ENCODE data around the gene NR2C2. TPM values are rescaled to one million over a fixed set of nuclear protein-coding genes. Genes with fewer than 3 reads are reported as not detected.

Gene NR2C2
- total and polyA plus RNA-seq, 10 of the 15 experiments (the other 5 are each of a cell fraction or from before 2014, with no cell fraction given), result 2.7 to 30.3 (median 18.3) TPM

DNA sequence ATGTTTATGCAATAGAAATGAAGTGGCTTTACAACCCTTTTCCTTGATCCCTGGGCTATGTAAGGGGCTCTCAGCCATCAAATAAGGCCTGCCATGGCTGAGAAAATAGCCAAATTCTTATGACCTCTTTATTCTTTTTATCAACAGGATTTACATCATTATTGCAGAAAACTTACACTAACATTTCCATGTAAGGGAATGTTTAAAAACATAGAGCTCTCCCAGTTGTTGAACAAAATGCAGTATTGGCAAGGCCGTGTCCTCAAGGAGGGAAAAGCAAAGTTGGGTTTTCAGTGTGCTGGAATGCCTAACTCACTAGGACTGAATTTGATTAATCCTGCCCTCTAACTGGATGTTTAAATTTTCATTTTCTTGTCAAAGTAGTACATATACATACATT is 22.3 kb downstream of the NR2C2 start:
- in situ Hi-C loops (cut with MboI) (no loop called here), intact Hi-C loops (cut with micrococcal nuclease; ENCODE audit: unreplicated experiment) (no loop called here)
- TF ChIP-seq CBX3 (IDR thresholded peaks at IDR 0.05; ENCODE audit: borderline replicate concordance, low read depth) (no peak), IKZF2 (IDR thresholded peaks at IDR 0.05) (no peak), SMARCA5 (IDR thresholded peaks at IDR 0.05) (no peak), RELA (IDR thresholded peaks at IDR 0.05; ENCODE audit: borderline replicate concordance, partially characterized antibody) (no peak), GATAD2B (conservative IDR thresholded peaks at IDR 0.05; ENCODE audit: low read depth) (no peak), BRCA1 (IDR thresholded peaks at IDR 0.05; ENCODE audit: low read depth, low read length) (no peak), PAX5 (IDR thresholded peaks at IDR 0.05; ENCODE audit: borderline replicate concordance, low read depth, low read length) (no peak), NBN (IDR thresholded peaks at IDR 0.05) (no peak), ETV6 (conservative IDR thresholded peaks at IDR 0.05 in 1 of 2, IDR thresholded peaks at IDR 0.05 in 1 of 2; ENCODE audit: borderline replicate concordance in 1 of 2, low read depth in 1 of 2) (no peak), JUNB (IDR thresholded peaks at IDR 0.05) (no peak), ASH2L (IDR thresholded peaks at IDR 0.05; ENCODE audit: borderline replicate concordance, low read depth) (no peak), HDAC6 (IDR thresholded peaks at IDR 0.05; ENCODE audit: unreplicated experiment) (no peak), TAF1 (IDR thresholded peaks at IDR 0.05; ENCODE audit: borderline replicate concordance, low read depth, low read length) (no peak)
- TF ChIP-seq, protein P1, sequence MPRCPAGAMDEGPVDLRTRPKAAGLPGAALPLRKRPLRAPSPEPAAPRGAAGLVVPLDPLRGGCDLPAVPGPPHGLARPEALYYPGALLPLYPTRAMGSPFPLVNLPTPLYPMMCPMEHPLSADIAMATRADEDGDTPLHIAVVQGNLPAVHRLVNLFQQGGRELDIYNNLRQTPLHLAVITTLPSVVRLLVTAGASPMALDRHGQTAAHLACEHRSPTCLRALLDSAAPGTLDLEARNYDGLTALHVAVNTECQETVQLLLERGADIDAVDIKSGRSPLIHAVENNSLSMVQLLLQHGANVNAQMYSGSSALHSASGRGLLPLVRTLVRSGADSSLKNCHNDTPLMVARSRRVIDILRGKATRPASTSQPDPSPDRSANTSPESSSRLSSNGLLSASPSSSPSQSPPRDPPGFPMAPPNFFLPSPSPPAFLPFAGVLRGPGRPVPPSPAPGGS (IDR thresholded peaks at IDR 0.05; ENCODE audit: borderline replicate concordance, insufficient read depth, low read depth, low read length, poor library complexity, severe bottlenecking), result no peak
- TF ChIP-seq, protein P2, sequence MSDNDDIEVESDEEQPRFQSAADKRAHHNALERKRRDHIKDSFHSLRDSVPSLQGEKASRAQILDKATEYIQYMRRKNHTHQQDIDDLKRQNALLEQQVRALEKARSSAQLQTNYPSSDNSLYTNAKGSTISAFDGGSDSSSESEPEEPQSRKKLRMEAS (IDR thresholded peaks at IDR 0.05; ENCODE audit: low read depth, low read length), result no peak
- TF ChIP-seq, protein P3, sequence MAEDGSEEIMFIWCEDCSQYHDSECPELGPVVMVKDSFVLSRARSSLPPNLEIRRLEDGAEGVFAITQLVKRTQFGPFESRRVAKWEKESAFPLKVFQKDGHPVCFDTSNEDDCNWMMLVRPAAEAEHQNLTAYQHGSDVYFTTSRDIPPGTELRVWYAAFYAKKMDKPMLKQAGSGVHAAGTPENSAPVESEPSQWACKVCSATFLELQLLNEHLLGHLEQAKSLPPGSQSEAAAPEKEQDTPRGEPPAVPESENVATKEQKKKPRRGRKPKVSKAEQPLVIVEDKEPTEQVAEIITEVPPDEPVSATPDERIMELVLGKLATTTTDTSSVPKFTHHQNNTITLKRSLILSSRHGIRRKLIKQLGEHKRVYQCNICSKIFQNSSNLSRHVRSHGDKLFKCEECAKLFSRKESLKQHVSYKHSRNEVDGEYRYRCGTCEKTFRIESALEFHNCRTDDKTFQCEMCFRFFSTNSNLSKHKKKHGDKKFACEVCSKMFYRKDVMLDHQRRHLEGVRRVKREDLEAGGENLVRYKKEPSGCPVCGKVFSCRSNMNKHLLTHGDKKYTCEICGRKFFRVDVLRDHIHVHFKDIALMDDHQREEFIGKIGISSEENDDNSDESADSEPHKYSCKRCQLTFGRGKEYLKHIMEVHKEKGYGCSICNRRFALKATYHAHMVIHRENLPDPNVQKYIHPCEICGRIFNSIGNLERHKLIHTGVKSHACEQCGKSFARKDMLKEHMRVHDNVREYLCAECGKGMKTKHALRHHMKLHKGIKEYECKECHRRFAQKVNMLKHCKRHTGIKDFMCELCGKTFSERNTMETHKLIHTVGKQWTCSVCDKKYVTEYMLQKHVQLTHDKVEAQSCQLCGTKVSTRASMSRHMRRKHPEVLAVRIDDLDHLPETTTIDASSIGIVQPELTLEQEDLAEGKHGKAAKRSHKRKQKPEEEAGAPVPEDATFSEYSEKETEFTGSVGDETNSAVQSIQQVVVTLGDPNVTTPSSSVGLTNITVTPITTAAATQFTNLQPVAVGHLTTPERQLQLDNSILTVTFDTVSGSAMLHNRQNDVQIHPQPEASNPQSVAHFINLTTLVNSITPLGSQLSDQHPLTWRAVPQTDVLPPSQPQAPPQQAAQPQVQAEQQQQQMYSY (CRISPR knock-in tag; IDR thresholded peaks at IDR 0.05), result no peak
- TF ChIP-seq, protein P4, sequence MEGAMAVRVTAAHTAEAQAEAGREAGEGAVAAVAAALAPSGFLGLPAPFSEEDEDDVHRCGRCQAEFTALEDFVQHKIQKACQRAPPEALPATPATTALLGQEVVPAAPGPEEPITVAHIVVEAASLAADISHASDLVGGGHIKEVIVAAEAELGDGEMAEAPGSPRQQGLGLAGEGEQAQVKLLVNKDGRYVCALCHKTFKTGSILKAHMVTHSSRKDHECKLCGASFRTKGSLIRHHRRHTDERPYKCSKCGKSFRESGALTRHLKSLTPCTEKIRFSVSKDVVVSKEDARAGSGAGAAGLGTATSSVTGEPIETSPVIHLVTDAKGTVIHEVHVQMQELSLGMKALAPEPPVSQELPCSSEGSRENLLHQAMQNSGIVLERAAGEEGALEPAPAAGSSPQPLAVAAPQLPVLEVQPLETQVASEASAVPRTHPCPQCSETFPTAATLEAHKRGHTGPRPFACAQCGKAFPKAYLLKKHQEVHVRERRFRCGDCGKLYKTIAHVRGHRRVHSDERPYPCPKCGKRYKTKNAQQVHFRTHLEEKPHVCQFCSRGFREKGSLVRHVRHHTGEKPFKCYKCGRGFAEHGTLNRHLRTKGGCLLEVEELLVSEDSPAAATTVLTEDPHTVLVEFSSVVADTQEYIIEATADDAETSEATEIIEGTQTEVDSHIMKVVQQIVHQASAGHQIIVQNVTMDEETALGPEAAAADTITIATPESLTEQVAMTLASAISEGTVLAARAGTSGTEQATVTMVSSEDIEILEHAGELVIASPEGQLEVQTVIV (IDR thresholded peaks at IDR 0.05; ENCODE audit: borderline replicate concordance, partially characterized antibody), result no peak
- ATAC-seq (no peak), FAIRE-seq (no peak), DNase-seq (ENCODE audit: low read depth, low spot score) (no peak)
- POLR2A ChIA-PET, result interaction anchor here (0.7 kb wide), 1 partner anchor 9 kb away, joined by 8 read pairs; no protein-coding TSS in a partner anchor
- H3K36me3 ChIP-seq (ENCODE audit: control insufficient read depth in 2 of 2, insufficient read depth in 2 of 2, low read length in 1 of 2), result peaks cover 2 to 3% of the 10 kb centered on the region in 2 experiments; a peak in 2 of 4 replicates
- CTCF ChIA-PET, result no interaction called here
- H3K4me3 ChIP-seq, result no peak overlapping the region
- BruUV-seq (replicated peaks), result no TSS peak
- H3K27me3 ChIP-seq (replicated peaks in 1 of 2; ENCODE audit: control insufficient read depth in 2 of 2, insufficient read depth in 2 of 2, low read length in 1 of 2), result no peaks in the 10 kb centered on the region
- WGBS (ENCODE audit: insufficient coverage, insufficient replicate concordance, low lambda C conversion rate, missing lambda C conversion rate), result 100% methylated on average over 1 of the region's 1 CpG
- SMC1A ChIA-PET (ENCODE audit: uncharacterized antibody, unreplicated experiment), result interaction anchor here (1.8 kb wide), 1 partner anchor 11 kb away, joined by 5 read pairs; no protein-coding TSS in a partner anchor
- peaks cover 6% of the 10 kb centered on the region for H3K9me3 ChIP-seq (replicated peaks; ENCODE audit: control insufficient read depth, insufficient read depth, low read length)
- no peak overlapping the region for H2AFZ ChIP-seq (ENCODE audit: control insufficient read depth, low read depth, low read length)
- RAD21 ChIA-PET (ENCODE audit: unreplicated experiment), result no interaction called here
- H3K9ac ChIP-seq (ENCODE audit: control insufficient read depth, insufficient read depth, low read length), result no peak overlapping the region
- no peak overlapping the region for H3K27ac ChIP-seq (ENCODE audit: control insufficient read depth, insufficient read depth)
- no peak overlapping the region for H3K4me2 ChIP-seq (ENCODE audit: control insufficient read depth, insufficient read depth)
- H3K4me1 ChIP-seq (ENCODE audit: control insufficient read depth, insufficient read depth, low read length), result no peaks in the 10 kb centered on the region
- H4K20me1 ChIP-seq (ENCODE audit: control insufficient read depth, insufficient read depth), result no peaks in the 10 kb centered on the region
- peaks cover 6% of the 10 kb centered on the region for H3K79me2 ChIP-seq (ENCODE audit: control insufficient read depth, insufficient read depth, low read length)
